NCI-H1048 (cell line): ENCODE data around the gene SRPRA.
"Not testable (repeated sequence)": the region's sequence is repeated elsewhere in the genome, so short reads cannot be mapped to it uniquely, and the experiment has no call there.

Experiments
- DNase-seq: peaks from one replicate; lab custom pipeline; 2025; lab: John Stamatoyannopoulos, UW

SRPRA gene

DNA sequence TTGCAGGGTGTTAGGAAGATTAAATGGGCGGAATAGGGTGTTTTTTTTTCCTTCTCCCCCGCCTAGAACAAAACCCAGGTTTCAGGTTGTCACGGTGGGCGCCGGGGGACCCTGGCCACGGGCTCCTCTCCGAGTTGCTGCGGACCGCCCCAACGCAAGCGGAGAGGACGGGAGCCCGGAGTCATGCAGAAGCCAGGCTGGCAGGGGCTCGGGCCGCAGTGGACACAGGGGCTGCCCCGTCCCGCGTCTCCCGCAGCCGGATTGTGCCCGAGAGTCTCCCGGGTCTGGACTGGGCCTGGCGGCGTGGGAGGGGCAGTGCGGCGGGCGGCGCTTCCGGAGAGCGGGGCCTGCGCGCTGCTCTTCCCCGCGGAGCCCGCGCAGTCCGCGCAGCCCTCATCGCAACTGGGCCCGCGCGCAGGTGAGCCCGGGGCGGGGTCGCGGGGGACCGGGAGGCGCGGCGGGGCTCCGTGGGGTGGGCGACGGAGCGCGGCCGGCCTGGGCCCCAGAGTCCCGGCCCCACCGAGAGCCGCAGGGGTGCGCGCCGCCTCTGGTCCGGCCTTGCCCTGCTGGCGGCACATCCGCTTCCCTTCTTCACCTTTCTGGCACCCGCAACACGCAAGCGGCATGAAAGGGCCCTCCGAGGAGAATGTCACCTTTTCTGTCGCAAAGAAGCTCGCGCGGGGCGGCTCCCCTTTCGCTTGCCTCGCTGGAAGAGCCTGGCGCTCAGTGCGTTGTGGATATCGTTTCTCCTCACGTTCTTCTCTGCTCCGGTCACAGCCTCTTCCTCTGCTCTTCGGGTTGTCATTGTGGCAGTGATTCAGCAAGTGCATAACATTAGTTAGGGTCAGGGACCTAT is 14.3 kb upstream of the SRPRA start, which contains the start of gene TIRAP:
Gene TIRAP (plus strand): TSS at position 358 of the 856 bp plus-strand sequence. CDS start 7,802 bp downstream, outside the sequence.
- DNase-seq, result no peak

DNA sequence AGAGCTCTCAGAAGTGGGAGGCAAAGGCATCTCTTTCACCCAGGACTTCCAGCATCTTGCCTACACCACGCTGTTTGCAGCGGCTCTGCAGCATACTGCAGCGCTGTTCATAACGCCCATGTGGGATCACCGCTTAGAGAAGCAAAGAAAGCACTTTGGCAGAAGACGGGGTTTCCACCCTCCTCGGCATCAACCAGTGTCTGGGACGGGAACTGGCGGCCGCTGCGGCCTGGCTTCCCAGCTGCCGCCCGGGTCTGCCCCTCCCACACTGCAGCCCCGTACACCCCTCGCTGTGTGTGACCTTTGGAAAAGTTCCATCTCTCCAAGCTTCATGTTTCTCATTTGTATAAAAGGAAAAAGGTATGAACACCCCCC is 13.7 kb upstream of the SRPRA start:
- DNase-seq, result no peak

DNA sequence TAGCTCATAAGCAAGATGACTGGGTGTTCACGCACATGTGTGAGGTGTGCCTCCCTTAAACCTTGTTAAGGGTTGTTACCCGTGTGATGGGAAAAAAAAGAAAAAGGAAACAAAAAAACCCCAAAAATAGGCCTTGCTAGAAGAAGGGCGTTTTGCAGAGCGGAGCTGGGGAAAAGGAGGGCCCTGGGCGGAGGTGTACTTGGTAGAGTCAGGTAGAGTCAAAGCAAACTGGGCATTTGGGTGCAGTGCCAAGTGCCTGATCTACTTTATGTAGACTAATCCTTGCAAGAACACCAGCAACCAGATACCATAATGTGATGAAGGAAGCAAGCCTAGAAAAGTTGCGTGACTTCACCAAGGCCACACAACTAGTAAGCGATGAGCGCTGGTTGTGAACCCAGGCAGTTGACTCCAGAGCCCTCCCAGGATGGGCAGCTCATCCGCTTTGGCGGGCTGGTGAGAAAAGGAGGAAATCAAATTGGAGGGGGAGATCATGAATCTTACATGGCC is 13.0 kb upstream of the SRPRA start:
- DNase-seq, result no peak

DNA sequence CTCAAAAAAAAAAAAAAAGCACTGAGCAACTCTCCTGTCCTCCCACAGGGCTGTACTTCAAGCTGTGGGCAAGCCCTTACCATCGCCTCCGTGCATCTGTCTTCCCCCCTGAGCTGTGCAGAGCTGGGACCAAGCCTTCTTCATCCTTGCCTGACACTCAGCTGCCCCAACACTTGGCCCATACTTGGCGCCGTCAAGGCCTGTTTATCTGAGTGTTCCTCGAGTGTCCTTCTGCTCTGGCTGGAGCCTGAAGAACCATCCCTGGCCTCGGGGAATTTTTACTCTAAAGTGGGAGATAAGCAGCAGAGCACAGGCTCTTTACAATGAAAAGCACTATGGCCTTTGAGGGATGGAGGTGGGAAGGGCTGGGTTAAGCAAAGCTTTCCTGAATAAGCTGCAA is 12.6 kb upstream of the SRPRA start:
- no peak for DNase-seq

DNA sequence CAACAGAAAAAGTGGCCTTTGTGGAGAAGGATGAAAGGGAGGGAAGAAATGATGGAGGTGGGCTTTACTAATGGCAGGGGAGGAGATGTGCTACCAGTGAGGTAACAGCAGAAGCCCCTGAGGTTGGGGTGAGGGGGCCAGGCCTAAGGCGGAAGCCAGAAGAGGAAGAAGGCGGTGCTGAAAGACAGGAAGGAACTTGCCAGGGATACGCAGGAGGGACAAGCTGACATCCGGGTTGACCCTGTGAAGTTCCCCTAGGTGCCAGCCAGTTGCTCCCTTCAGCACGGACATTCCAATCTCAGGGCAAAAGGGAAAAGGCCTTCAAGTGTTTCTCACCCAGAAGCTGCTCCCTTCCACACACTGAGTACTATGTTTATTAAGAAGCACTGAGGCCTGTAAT is 11.9 kb upstream of the SRPRA start:
- no peak for DNase-seq

DNA sequence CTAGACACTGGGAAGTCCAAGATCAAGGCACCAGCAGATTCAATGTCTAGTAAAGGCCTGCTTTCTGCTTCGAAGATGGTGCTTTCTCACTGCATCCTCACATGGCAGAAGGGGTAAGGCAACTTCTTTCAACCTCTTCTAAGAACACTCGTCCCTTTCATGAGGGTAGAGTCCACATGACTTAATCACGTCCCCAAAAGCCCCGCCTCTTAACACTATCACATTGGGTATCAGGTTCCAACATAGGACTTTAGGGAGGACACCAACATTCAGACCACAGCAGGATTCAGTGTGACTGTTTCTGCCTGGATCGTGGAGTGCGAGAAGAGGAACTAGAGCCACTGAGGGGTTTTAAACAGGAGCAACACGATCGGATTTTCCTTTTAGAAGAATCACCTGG is 10.5 kb upstream of the SRPRA start:
- DNase-seq, result no peak

DNA sequence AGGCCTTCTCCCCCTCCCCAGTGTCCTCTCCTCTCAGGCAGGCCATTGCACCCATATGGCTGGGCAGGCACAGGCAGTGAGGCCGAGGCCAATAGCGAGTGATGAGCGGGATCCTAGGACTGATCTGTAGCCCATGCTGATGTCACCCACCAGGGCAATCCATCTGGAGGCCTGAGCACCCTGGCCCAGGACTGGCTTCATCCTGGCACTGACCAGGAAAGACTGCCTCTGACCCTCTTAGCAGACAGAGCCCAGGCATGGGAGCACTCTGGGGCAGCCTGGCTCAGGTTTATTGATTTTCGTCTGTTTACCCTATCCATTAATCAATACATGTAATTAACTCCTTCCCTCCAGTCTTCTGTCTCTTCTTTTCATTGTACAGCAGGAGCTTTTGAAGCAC is 9.1 kb upstream of the SRPRA start:
- DNase-seq, result no peak

DNA sequence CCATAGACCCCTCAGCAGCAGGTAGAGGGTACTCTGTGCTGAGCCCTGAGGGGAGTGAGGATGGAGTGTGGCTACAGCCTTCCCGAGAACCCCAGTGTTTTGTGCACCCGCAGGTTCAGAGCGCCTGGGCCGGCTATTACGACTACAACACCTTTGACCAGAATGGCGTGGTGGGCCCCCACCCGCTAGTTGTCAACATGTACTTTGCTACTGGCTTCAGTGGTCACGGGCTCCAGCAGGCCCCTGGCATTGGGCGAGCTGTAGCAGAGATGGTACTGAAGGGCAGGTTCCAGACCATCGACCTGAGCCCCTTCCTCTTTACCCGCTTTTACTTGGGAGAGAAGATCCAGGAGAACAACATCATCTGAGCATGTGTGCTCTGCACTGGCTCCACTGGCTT is 8.6 kb upstream of the SRPRA start:
- DNase-seq, result no peak

DNA sequence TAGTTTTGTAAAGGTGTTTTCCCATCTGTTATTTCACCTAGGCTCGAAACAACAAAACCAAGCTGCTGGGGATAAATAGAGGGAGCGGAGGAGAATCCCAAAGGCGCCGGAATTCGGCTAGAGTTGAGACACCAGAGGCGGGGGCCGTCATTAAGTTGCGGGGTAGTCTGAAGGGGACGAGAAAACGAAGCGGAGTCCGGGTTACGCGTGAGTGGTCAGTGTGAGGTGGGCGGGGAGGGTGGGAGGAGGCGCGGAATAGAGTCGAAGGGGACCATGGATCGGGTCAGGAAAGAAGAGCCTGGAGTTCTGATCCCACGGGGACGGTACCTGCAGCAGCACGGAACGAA is 361 bp downstream of the SRPRA start:
- DNase-seq, result no peak

DNA sequence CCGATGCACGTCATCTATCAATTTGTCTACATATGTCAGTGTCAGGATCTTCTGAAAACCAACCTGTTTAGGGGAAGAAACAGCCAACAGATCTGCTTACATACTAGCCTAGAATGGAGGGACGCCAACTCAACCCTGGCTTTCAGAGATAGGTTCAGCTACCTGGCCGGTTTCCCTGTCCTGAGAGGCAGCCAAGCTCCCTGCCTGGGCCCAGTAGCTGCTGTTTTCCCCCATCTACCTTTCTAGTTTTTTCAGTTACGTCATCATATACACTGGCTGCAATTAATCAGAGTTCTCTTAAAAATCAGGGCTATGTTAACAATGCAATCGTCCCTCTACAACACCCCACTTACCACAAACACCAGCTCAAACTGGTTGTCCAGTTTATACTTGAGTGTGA is 1.0 kb downstream of the SRPRA start:
- DNase-seq, result no peak

DNA sequence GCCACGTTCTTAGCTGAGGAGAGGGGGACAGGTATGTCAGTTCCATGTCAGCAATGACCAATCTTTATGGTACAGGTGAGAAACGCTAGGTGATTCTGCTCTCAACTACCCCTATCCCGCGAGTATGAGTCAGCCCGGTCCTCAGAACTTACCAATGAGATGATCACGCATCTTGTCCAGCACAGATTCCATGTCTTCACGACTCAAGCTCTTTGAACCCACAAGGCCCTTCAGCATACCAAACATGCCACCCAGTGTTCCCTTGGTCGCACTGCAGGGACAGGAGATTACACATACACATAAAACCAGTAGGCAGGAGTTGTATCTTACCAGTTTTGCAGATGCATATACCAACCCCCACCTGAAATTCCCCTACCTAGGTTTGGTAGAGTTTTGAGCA is 2.9 kb downstream of the SRPRA start:
- DNase-seq, result no peak

DNA sequence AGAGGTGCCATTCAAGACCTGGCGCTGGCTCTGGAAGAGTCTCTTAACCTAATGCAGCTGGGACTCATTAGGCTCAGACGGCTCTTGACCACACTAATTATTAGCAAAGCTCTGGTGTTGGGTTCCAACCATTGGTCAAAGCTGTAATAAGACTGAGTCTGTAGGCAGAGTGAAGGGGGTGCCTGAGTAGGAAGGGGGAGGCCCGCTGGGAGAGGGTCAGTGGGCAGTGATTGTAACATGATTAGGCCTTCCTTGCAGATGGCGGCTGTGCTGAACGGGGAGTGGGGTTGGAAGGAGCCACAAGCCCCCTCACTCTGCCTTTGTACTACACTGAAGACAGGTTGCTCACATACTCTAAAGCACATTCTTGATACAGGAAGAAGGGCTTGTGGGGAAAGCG is 5.2 kb downstream of the SRPRA start:
- no peak for DNase-seq

DNA sequence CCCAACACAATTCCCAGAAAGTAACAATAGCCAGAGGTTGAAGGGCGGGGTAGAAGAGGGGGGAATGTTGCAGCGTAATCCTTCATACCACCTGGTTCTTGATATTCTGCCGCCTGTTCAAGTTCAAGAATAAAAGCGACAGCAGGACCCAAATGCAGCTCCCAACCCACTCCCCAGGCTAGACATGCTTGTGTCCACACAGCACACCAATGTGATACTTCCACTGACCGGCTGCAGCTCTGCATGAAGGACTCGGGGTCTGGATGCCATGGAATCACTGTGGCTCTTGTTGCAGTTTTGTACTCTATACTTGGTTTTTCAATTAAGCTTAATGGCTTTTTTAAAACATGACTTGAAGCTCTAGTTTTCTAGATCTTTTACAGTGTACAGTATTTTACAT is 6.5 kb downstream of the SRPRA start:
- DNase-seq, result no peak

DNA sequence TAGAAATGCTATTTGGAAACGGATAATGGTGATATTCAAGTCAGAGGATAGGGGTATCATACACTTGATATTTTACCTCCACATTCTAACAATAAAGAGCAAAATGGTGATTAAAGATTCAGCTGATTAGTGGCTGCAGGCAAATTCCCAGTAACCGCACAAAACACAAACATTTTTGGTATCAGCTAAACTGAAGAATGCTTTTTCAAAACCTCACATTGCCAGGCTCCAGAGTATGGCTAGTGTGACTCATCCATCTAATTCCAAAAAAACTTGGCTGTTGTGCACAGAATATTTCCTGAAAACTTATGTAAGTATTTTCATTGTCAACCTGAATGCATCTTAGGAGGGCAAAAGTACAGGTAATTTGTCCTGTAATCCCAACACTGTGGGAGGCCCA is 10.9 kb downstream of the SRPRA start:
- DNase-seq, result no peak

DNA sequence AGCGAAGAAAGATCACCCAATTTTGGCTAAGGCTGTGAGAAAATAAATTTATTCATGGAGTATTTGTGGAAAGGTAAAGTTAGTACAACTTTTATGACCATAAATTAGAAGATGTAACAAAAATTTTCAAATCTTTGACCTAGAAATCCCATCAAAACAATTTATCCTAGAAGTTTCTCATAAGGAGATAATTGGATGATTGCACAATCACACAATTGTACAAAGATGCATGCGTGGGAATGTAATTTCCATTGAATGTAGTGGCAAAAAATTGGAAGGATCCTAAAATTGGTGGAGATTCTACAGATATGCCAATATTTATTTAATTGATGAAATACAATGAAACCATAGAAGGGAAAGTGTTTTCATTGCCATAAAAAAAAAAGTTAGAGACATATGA is 11.6 kb downstream of the SRPRA start:
- DNase-seq, result no peak

DNA sequence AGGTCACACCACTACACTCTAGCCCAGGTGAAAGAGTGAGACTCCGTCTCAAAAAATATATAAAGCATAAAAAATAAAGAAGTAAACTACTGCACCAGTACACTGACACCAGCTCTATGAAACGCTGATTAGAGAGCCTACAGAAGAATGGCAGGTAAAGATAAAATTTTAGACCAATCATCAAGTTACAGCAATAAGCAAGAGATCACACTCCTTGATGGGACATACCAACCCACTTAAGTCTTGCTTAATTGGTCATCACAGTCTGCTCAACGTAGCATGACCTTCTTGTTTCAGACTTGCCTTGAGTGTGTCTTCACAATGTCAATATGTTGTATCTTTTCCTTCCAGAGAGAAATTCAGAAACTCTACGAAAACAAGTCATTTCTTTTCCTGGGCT is 12.5 kb downstream of the SRPRA start:
- no peak for DNase-seq

DNA sequence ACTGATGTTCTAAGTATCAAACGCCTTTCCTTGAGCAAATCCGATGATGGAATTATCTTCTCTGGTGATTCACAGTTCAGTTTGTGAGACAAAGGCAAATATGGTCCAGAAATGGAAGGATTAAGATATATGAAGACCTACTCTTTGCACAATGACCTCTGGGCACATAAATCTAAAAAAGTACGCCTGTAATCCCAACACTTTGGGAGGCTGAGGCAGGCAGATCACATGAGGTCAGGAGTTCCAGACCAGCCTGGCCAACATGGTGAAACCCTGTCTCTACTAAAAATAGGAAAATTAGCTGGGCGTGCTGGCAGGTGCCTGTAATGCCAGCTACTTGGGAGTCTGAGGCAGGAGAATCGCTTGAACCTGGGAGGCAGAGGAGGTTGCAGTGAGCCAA is 13.2 kb downstream of the SRPRA start:
- DNase-seq, result not testable (repeated sequence)

DNA sequence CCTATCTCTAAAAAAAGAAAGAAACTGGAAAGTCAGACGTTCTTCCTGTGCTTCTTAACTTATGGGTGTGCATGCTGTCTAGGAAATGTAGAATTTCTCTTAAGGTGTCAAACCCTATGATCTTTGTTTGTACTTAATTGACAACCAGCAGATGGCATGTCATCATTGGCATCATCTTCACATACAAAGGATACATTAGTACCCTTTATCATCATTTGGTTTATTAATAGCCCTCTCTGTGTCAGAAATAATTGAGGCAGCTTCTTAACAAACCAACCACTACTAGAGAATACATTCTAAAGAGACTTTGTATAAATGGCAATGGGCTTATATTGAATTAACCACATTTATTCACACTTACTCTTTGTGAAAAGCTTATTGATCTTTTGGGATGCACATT is 13.9 kb downstream of the SRPRA start:
- DNase-seq, result no peak

DNA sequence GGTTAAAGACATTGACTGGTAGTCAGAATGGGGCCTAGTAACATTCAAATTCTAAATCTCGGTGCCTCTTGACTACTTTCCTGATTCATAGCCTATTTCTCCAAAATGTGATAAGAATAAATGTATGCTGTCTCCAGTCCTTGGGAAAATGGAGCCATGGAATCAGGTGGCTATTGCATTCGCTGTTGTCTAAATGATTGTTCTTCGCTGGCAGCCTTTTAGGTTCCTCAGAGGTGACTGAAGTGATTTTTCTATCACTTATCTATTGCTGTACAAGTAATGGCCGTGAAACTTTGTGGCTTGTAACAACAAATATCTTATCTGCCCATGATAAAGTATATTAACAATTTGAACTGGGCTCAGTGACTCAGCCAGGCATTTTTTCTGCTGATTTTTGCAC is 15.4 kb downstream of the SRPRA start:
- DNase-seq, result no peak

DNA sequence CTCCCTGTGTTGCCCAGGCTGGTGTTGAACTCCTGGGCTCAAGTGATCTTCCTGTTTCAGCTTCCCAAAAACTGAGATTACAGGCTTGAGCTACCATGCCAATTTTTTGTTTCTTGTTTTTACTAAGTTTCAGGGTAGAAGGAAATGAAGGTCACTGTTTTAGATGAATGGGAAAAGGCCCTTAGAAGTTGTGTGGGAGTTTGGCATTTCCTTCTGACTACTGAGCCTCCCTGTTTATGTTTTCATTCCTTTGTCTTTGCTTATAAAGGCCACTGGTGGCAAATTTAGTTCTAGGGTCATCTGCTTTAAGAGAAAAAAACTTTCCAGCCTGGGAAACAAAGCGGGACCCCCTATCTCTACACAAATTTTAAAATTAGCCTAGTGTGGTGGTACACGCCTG is 22.1 kb downstream of the SRPRA start:
- no peak for DNase-seq

DNA sequence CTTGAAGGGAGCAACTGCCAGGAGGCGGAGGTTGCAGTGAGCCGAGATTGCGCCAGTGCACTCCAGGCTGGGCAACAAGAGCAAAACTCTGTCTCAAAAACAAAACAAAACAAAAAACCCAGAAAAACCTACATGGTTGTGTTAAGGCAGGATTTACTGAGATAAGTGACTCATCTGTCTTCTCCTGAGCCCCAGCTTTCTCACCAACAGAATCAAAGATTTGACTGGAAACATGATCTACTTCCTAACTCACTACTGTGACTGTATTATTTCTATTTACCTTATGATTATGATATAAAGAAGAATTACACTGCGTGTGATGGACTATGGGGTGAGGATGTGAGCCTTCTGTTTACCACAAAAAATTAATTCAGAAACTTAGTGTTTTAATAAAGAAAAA is 35.3 kb downstream of the SRPRA start:
- no peak for DNase-seq

DNA sequence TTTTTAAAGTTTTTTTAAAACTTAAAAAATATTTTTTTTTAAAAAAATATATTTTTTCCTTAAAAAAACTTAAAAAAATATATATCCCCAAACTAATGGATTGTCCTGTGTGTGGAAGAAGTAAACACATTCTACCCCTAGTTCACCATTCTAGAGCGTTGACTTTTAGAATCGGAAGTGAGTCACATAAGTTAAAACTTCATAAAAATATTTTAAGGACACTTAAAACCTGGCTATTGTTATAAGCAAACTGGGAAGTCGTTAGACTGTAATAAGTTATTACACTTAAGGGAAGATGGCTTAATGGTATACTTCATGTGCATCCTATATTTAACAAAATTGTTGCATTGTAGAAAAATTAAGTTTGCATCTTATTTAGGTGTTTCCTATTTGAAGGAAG is 36.0 kb downstream of the SRPRA start:
- DNase-seq, result no peak

DNA sequence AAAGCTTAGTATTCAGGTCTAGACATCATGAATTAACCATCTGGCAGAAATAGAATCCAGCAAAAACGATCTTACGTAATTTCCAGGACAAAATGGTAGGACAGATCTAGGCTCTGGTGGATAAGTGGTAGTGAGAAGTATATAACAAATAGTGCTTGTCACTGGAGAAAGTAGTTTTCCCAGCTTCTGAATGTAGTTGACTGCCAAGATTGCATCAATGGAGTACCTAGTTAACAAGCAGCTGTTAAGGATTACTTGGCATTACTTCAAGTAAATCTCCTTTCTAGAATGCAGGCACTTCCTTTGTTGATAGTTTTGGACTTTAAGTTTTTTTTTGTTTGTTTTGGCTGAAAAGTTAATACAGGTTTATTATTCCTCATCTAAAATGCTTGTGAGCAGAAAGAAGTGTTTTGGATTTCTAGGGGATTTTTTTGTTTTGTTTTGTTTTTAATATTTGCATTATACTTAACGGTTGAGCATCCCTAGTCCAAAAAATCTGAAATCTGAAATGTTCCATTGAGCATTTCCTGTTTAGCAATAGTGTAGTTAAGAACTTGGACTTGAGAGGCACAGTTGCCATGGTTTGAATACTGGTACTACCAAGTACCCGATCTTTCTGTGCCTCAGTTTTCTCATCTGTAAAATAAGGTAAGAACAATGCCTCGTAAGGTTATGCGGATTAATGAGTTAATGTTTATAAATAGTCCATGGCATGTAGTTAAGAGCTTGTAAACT is 36.8 kb downstream of the SRPRA start:
- DNase-seq, result no peak
